Hepatocyte (in vitro differentiated cells): ENCODE measurements around the gene C12orf56. TPM values are rescaled to one million over a fixed set of nuclear protein-coding genes. Genes with fewer than 3 reads are reported as not detected.
"Not testable (repeated sequence)": the region's sequence is repeated elsewhere in the genome, so short reads cannot be mapped to it uniquely, and the experiment has no call there.

Source experiments
- DNase-seq: peaks from one replicate; pipeline ENCODE4 v3.0.0-alpha.2; 2016; ENCODE audit warnings: low spot score
- H2AFZ ChIP-seq: fragments of 200-600 bp; sonication (generic); 2 replicates; pipeline ENCODE4 v1.6.0; 2016; ENCODE audit warnings: antibody characterized with exemption, mild to moderate bottlenecking
- H3K27ac ChIP-seq: fragments of 200-600 bp; sonication (generic); 2 replicates; pipeline ENCODE4 v1.5.1; 2016; ENCODE audit warnings: mild to moderate bottlenecking
- H3K27me3 ChIP-seq: fragments of 200-600 bp; sonication (generic); 2 replicates; pipeline ENCODE4 v1.6.1; 2016
- H3K36me3 ChIP-seq: fragments of 200-600 bp; sonication (generic); replicated peaks from 2 replicates; pipeline ENCODE4 v1.5.1; 2016; ENCODE audit warnings: low read depth; ENCODE audit not compliant: insufficient read depth
- H3K4me1 ChIP-seq: fragments of 200-600 bp; sonication (generic); 2 replicates; pipeline ENCODE4 v1.5.1; 2016; ENCODE audit warnings: mild to moderate bottlenecking, moderate library complexity; ENCODE audit not compliant: insufficient read depth
- H3K4me2 ChIP-seq: fragments of 200-600 bp; sonication (generic); 2 replicates; pipeline ENCODE4 v1.6.0; 2016
- H3K4me3 ChIP-seq: fragments of 200-600 bp; sonication (generic); 2 replicates; pipeline ENCODE4 v1.5.1; 2016; ENCODE audit warnings: mild to moderate bottlenecking
- H3K79me2 ChIP-seq: fragments of 200-600 bp; sonication (generic); 2 replicates; pipeline ENCODE4 v1.6.0; 2017; ENCODE audit warnings: mild to moderate bottlenecking
- H3K9me2 ChIP-seq: fragments of 200-600 bp; sonication (generic); replicated peaks from 2 replicates; pipeline ENCODE4 v1.6.0; 2017; ENCODE audit warnings: mild to moderate bottlenecking; ENCODE audit not compliant: insufficient read depth
- H3K9me3 ChIP-seq: fragments of 200-600 bp; sonication (generic); 2 replicates; pipeline ENCODE4 v1.5.1; 2016; ENCODE audit warnings: low read depth, mild to moderate bottlenecking
- H4K20me1 ChIP-seq: fragments of 200-600 bp; sonication (generic); 2 replicates; pipeline ENCODE4 v1.6.0; 2016; ENCODE audit warnings: mild to moderate bottlenecking; ENCODE audit not compliant: insufficient read depth, poor library complexity, severe bottlenecking
- EZH2 ChIP-seq: fragments of 200-600 bp; sonication (generic); IDR thresholded peaks from 2 replicates; pipeline ENCODE4 v1.6.1; 2016; ENCODE audit warnings: antibody characterized with exemption, mild to moderate bottlenecking, borderline replicate concordance
- EZH2phosphoT487 ChIP-seq: fragments of 200-600 bp; sonication (generic); IDR thresholded peaks from one replicate; pipeline ENCODE4 v1.6.1; 2018; ENCODE audit warnings: antibody characterized with exemption, mild to moderate bottlenecking, low read depth, moderate library complexity; ENCODE audit not compliant: unreplicated experiment, severe bottlenecking
- WGBS: methylation state at CpG from one replicate; pipeline ENCODE4 v1.1.6; 2016; ENCODE audit warnings: low lambda C conversion rate; ENCODE audit errors: missing lambda C conversion rate; 5-methylcytosine and 5-hydroxymethylcytosine counted together
- polyA plus RNA-seq: library from polyadenylated mRNA; unstranded; fragments of >200 nt; fragmentation: Nextera tagmentation; extraction: Ambion mirVana; gene quantifications from 2 replicates; pipeline ENCODE4 v1.2.1, GENCODE V29; 2016
- total RNA-seq: library from RNA; depleted of rRNA; stranded (reverse); fragments of >200 nt; gene quantifications from 2 replicates; pipeline ENCODE4 v1.2.3, GENCODE V29; 2014
- TF ChIP-seq, protein P1 (sequence below): fragments of 200-600 bp; sonication (generic); IDR thresholded peaks from 2 replicates; pipeline ENCODE4 v1.5.1; 2016; ENCODE audit warnings: antibody characterized with exemption, mild to moderate bottlenecking; ENCODE audit not compliant: poor library complexity

The C12orf56 gene
- total and polyA plus RNA-seq, 2 experiments from 2014 or later: 0.20 to 1.4 TPM

DNA sequence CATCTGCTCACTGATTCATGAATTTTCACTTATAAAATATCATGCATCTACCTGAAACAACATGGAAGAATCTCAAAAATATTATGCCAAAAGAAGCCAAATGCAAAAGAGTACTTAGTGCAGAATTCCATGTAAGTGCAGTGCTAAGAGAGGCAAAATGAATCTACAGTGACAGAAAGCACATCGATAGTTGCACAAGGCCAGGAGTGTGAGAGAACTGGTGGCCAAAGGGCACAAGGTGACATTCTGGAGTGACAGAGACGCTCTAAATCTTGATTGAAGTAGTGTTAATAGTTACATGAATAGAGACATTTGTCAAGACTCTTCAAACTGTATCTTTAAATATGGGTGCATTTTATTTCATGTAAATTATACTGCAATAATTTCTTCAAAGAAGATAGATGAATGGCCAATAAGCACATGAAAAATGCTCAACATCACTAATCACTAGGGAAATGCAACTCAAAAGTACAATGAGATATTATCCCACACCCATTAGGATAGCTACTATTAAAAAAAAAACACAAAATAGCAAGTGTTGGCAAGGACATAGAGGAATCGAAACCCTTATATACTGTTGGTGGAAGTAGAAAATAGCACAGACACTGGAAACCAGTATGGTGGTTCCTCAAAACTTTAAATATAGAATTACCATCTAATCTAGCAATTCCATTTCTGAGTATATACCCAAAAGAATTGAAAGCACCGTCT, 96.7 kb downstream of the C12orf56 start:
- Histone ChIP-seq H2AFZ (no peak overlapping the region), H3K27me3 (no peaks in the 10 kb centered on the region)
- TF ChIP-seq, protein P1, sequence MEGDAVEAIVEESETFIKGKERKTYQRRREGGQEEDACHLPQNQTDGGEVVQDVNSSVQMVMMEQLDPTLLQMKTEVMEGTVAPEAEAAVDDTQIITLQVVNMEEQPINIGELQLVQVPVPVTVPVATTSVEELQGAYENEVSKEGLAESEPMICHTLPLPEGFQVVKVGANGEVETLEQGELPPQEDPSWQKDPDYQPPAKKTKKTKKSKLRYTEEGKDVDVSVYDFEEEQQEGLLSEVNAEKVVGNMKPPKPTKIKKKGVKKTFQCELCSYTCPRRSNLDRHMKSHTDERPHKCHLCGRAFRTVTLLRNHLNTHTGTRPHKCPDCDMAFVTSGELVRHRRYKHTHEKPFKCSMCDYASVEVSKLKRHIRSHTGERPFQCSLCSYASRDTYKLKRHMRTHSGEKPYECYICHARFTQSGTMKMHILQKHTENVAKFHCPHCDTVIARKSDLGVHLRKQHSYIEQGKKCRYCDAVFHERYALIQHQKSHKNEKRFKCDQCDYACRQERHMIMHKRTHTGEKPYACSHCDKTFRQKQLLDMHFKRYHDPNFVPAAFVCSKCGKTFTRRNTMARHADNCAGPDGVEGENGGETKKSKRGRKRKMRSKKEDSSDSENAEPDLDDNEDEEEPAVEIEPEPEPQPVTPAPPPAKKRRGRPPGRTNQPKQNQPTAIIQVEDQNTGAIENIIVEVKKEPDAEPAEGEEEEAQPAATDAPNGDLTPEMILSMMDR: no peak
- TF ChIP-seq EZH2phosphoT487: no peak
- no peak for TF ChIP-seq EZH2

DNA sequence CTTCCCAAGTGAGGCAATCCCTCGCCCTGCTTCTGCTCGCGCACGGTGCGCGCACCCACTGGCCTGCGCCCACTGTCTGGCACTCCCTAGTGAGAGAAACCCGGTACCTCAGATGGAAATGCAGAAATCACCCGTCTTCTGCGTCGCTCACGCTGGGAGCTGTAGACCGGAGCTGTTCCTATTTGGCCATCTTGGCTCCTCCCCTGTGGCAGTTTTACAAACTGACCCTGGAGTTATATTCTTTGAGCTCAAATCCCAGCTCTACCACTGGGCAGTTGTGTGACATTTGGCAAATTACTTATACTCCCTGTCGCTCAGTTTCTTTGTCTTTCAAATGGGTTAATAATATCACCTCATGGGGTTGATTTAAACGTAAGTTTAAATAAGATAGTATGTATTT, 97.4 kb downstream of the C12orf56 start:
- H3K9me3 ChIP-seq, DNase-seq, H3K4me1 ChIP-seq, H3K36me3 ChIP-seq, H4K20me1 ChIP-seq, H2AFZ ChIP-seq, H3K27me3 ChIP-seq, H3K79me2 ChIP-seq, H3K4me2 ChIP-seq, H3K9me2 ChIP-seq, H3K27ac ChIP-seq, H3K4me3 ChIP-seq: not testable (repeated sequence)
- WGBS: 96% methylated on average over 8 of the region's 15 CpGs

More for the DNA sequence above, 96.7 kb downstream of the C12orf56 start:
- no peaks in the 10 kb centered on the region for H3K4me1 ChIP-seq
- H3K4me2 ChIP-seq: no peak overlapping the region
- H3K9me3 ChIP-seq: no peaks in the 10 kb centered on the region
- H3K9me2 ChIP-seq: no peaks in the 10 kb centered on the region
- no peaks in the 10 kb centered on the region for H3K79me2 ChIP-seq
- H3K4me3 ChIP-seq: no peak overlapping the region
- H4K20me1 ChIP-seq: no peaks in the 10 kb centered on the region
- 89% methylated on average over 4 of the region's 4 CpGs for WGBS
- H3K27ac ChIP-seq: no peak overlapping the region
- DNase-seq: no peak
- no peaks in the 10 kb centered on the region for H3K36me3 ChIP-seq

DNA sequence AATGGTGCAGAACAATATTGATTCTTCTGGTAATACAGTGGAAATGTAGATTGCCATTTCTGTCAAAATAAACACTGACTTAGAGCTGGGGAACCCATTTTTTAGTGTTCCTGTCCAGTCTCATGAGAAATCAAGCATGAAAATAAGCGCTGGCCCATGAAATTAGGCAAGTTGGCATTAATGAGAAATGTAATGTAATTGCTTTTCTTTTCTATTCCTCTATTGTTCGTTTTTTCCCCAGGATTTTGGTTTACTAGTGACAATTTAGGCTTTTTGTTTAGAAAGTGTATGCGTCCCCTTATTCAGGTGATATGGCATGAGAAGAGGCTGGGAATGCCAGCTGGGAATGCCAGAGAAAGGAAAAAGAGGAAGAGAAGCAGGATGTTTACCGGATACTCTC, 104.0 kb downstream of the C12orf56 start:
- Histone ChIP-seq H3K27me3 (no peaks in the 10 kb centered on the region), H3K9me2 (no peaks in the 10 kb centered on the region), H3K27ac (no peak overlapping the region), H3K4me3 (no peak overlapping the region), H3K4me1 (no peaks in the 10 kb centered on the region), H3K36me3 (no peaks in the 10 kb centered on the region), H3K79me2 (no peaks in the 10 kb centered on the region), H4K20me1 (no peaks in the 10 kb centered on the region), H3K4me2 (no peak overlapping the region), H2AFZ (no peak overlapping the region), H3K9me3 (no peaks in the 10 kb centered on the region)
- DNase-seq: no peak
- WGBS: 80% methylated on average over 4 of the region's 4 CpGs
- TF ChIP-seq, protein P1: no peak
- no peak for TF ChIP-seq EZH2
- TF ChIP-seq EZH2phosphoT487: no peak

DNA sequence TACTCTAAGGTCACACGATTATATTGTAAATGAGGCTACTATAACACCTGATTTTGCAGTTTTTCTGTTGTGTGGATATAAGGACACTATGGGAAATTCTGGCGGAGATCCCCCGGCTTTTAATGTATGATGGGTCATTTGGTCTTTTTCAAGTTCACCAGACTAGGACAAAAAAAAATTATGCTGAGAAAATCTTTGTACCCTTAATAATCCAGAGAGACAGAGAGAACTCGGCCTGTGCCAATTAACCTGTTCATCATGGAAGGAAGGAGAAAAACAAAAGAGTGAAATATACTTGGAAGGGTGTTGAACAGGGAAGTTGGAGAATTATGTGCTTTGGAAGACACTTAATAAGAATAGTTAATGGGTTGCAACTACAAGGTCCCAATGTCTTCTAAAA, 106.3 kb downstream of the C12orf56 start:
- Histone ChIP-seq H3K4me1 (no peaks in the 10 kb centered on the region), H2AFZ (no peak overlapping the region), H3K9me3 (no peaks in the 10 kb centered on the region), H3K36me3 (no peaks in the 10 kb centered on the region), H3K27me3 (no peaks in the 10 kb centered on the region), H3K9me2 (no peaks in the 10 kb centered on the region), H3K79me2 (no peaks in the 10 kb centered on the region), H3K4me3 (no peak overlapping the region), H4K20me1 (no peaks in the 10 kb centered on the region), H3K27ac (no peak overlapping the region), H3K4me2 (no peak overlapping the region)
- WGBS: 92% methylated on average over 4 of the region's 4 CpGs
- no peak for DNase-seq
- TF ChIP-seq EZH2: no peak
